DND-41 (cell line): ENCODE measurements around the gene PCED1A.

Experiments used
- ATAC-seq: fragments of 200-7000 bp; cut with Tn5 transposase; 3 replicates; pipeline ENCODE4 v1.9.1; 2021; ENCODE audit warnings: low read depth; ENCODE audit not compliant: insufficient read depth
- DNase-seq: peaks from one replicate; pipeline ENCODE4 v3.0.0-alpha.2; 2020
- H2AFZ ChIP-seq: 2 replicates; pipeline ENCODE4 v1.6.0; 2012; ENCODE audit warnings: low read depth, low read length
- H3K27ac ChIP-seq: 2 replicates; pipeline ENCODE4 v1.5.1; 2012; ENCODE audit warnings: low read length, inconsistent platforms
- H3K27me3 ChIP-seq: fragments of 200-600 bp; sonication (generic); 2 replicates; pipeline ENCODE4 v1.6.0; 2012; ENCODE audit warnings: low read length, mild to moderate bottlenecking, inconsistent platforms; ENCODE audit not compliant: insufficient read depth, poor library complexity
- H3K36me3 ChIP-seq: 2 replicates; pipeline ENCODE4 v1.5.1; 2012; ENCODE audit warnings: low read length, inconsistent platforms; ENCODE audit not compliant: insufficient read depth
- H3K4me1 ChIP-seq: 2 replicates; pipeline ENCODE4 v1.5.1; 2012; ENCODE audit warnings: mild to moderate bottlenecking, low read length; ENCODE audit not compliant: insufficient read depth
- H3K4me2 ChIP-seq: 2 replicates; pipeline ENCODE4 v1.6.0; 2012; ENCODE audit warnings: mild to moderate bottlenecking, moderate library complexity, low read length, inconsistent platforms; ENCODE audit not compliant: insufficient read depth
- H3K4me3 ChIP-seq, 2 experiments: fragments of 200-600 bp in 1 of 2; shearing (Covaris generic) in 1 of 2; 2 replicates each; pipeline ENCODE4 v1.5.1; 2012 to 2016; ENCODE audit warnings: inconsistent platforms in 2 of 2, low read length in 2 of 2, mild to moderate bottlenecking in 2 of 2, low read depth in 1 of 2, moderate library complexity in 1 of 2
- H3K79me2 ChIP-seq: 2 replicates; pipeline ENCODE4 v1.6.0; 2012; ENCODE audit warnings: low read length, inconsistent platforms; ENCODE audit not compliant: insufficient read depth
- H3K9ac ChIP-seq: 2 replicates; pipeline ENCODE4 v1.6.0; 2012; ENCODE audit warnings: low read depth, mild to moderate bottlenecking, inconsistent platforms, low read length, moderate library complexity
- H3K9me3 ChIP-seq: 2 replicates; pipeline ENCODE4 v1.5.1; 2012; ENCODE audit warnings: low read length, moderate library complexity, mild to moderate bottlenecking, inconsistent platforms; ENCODE audit not compliant: insufficient read depth, severe bottlenecking
- H4K20me1 ChIP-seq: 2 replicates; pipeline ENCODE4 v1.6.0; 2012; ENCODE audit warnings: low read length; ENCODE audit not compliant: insufficient read depth
- EZH2 ChIP-seq: IDR thresholded peaks from 3 replicates; pipeline ENCODE4 v1.6.1; 2012; ENCODE audit warnings: borderline replicate concordance, low read depth, mild to moderate bottlenecking, moderate library complexity, low read length, inconsistent platforms; ENCODE audit not compliant: severe bottlenecking
- TF ChIP-seq, protein P1 (sequence below): IDR thresholded peaks from 2 replicates; pipeline ENCODE4 v1.5.1; 2012; ENCODE audit warnings: borderline replicate concordance, low read length, moderate library complexity, mild to moderate bottlenecking; ENCODE audit not compliant: poor library complexity, severe bottlenecking; ENCODE audit errors: extremely low read depth

PCED1A gene

DNA sequence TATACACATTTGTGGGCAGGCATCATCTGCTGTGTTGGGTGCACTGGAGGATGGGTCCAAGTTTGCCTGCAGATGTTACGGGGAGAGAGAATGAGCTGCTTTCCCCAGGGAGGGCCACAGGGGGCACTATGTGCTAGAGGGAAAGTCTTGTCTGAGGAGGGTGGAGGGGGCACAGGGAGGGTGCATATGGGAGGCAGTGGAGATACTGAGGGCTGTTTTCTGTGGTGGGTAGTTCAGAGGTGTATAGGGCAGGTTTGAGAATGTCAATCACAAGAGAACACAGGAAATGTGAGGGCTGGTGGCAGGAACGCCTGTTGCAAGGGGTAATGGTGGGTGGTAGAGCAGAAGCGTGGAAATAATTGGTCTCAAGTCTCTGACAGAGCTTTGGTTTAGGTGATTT is 25.2 kb upstream of the PCED1A start:
- H4K20me1 ChIP-seq = peaks cover 10% of the 10 kb centered on the region
- no peak overlapping the region for H3K4me3 ChIP-seq
- H3K4me1 ChIP-seq = no peaks in the 10 kb centered on the region
- H3K27me3 ChIP-seq = peaks cover 7% of the 10 kb centered on the region
- TF ChIP-seq, protein P1, sequence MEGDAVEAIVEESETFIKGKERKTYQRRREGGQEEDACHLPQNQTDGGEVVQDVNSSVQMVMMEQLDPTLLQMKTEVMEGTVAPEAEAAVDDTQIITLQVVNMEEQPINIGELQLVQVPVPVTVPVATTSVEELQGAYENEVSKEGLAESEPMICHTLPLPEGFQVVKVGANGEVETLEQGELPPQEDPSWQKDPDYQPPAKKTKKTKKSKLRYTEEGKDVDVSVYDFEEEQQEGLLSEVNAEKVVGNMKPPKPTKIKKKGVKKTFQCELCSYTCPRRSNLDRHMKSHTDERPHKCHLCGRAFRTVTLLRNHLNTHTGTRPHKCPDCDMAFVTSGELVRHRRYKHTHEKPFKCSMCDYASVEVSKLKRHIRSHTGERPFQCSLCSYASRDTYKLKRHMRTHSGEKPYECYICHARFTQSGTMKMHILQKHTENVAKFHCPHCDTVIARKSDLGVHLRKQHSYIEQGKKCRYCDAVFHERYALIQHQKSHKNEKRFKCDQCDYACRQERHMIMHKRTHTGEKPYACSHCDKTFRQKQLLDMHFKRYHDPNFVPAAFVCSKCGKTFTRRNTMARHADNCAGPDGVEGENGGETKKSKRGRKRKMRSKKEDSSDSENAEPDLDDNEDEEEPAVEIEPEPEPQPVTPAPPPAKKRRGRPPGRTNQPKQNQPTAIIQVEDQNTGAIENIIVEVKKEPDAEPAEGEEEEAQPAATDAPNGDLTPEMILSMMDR = peak; percentile 15
- TF ChIP-seq EZH2 = no peak
- no peak overlapping the region for H3K9ac ChIP-seq
- no peak overlapping the region for H3K4me2 ChIP-seq
- peaks cover 40% of the 10 kb centered on the region for H3K36me3 ChIP-seq
- no peak overlapping the region for H2AFZ ChIP-seq
- no peaks in the 10 kb centered on the region for H3K79me2 ChIP-seq
- DNase-seq = no peak
- ATAC-seq = peak; percentile 35; the same call in 1 of the 3 replicates
- no peaks in the 10 kb centered on the region for H3K9me3 ChIP-seq
- H3K27ac ChIP-seq = no peak overlapping the region

GRCh38 chr20:2865101-2865500 is 24.6 kb upstream of the PCED1A start:
- Histone ChIP-seq H3K4me2 (no peak overlapping the region), H3K4me3 (no peak overlapping the region), H3K9ac (no peak overlapping the region), H3K27ac (no peak overlapping the region), H3K9me3 (no peaks in the 10 kb centered on the region), H3K4me1 (no peaks in the 10 kb centered on the region), H3K79me2 (no peaks in the 10 kb centered on the region), H2AFZ (no peak overlapping the region), H3K27me3 (peaks cover 2% of the 10 kb centered on the region), H3K36me3 (peaks cover 44% of the 10 kb centered on the region), H4K20me1 (peaks cover 10% of the 10 kb centered on the region)
- no peak for TF ChIP-seq EZH2
- TF ChIP-seq, protein P1 = no peak
- DNase-seq (no peak), ATAC-seq (no peak)

- Histone ChIP-seq H3K27ac (no peak overlapping the region), H3K36me3 (peaks cover 45% of the 10 kb centered on the region), H3K79me2 (no peaks in the 10 kb centered on the region), H3K4me1 (no peaks in the 10 kb centered on the region), H3K27me3 (peaks cover 2% of the 10 kb centered on the region), H3K9me3 (no peaks in the 10 kb centered on the region), H2AFZ (no peak overlapping the region), H3K4me3 (no peak overlapping the region), H4K20me1 (peaks cover 15% of the 10 kb centered on the region), H3K4me2 (no peak overlapping the region), H3K9ac (no peak overlapping the region)
- TF ChIP-seq EZH2 = no peak
- TF ChIP-seq, protein P1 = no peak
- DNase-seq (no peak), ATAC-seq (no peak)
These were observed 24.2 kb upstream of the PCED1A start for GRCh38 chr20:2864626-2865025.
